ENCODE data around the gene AQP2.

The AQP2 gene

GRCh38 chr12:49941556-49942511, 8.7 kb upstream of the AQP2 start:
- DNase-seq, result no peak

GRCh38 chr12:49942512-49942893, 8.0 kb upstream of the AQP2 start:
- no peak for DNase-seq

GRCh38 chr12:49942921-49943624, 7.5 kb upstream of the AQP2 start:
- DNase-seq, result no peak

- DNase-seq, result no peak
These were observed 6.9 kb upstream of the AQP2 start for GRCh38 chr12:49943625-49943960.

- DNase-seq, result no peak
These were observed 6.5 kb upstream of the AQP2 start for GRCh38 chr12:49944046-49944445.

- no peak for DNase-seq
These were observed 5.8 kb upstream of the AQP2 start for GRCh38 chr12:49944718-49945117.

GRCh38 chr12:49945394-49946080, 5.0 kb upstream of the AQP2 start:
- peak; percentile 81 for DNase-seq

GRCh38 chr12:49946086-49946485, 4.5 kb upstream of the AQP2 start:
- no peak for DNase-seq

GRCh38 chr12:49946497-49946896, 4.0 kb upstream of the AQP2 start:
- no peak for DNase-seq

GRCh38 chr12:49947593-49948226, 2.8 kb upstream of the AQP2 start:
- no peak for DNase-seq

GRCh38 chr12:49948866-49949845, 1.4 kb upstream of the AQP2 start:
- DNase-seq, result no peak

GRCh38 chr12:49949866-49950265, 671 bp upstream of the AQP2 start:
- no peak for DNase-seq

- no peak for DNase-seq
These were observed 1.1 kb downstream of the AQP2 start for GRCh38 chr12:49951411-49952240.

GRCh38 chr12:49952391-49953055, 2.0 kb downstream of the AQP2 start:
- DNase-seq, result no peak

- DNase-seq, result no peak
These were observed 2.6 kb downstream of the AQP2 start for GRCh38 chr12:49953151-49953550.

GRCh38 chr12:49953961-49954846, 3.7 kb downstream of the AQP2 start:
- DNase-seq, result no peak

- DNase-seq, result no peak
These were observed 4.6 kb downstream of the AQP2 start for GRCh38 chr12:49954863-49955830.
